ENCODE data around the gene C2CD2.
"Not testable (repeated sequence)": the region's sequence is repeated elsewhere in the genome, so short reads cannot be mapped to it uniquely, and the experiment has no call there.

The C2CD2 gene

DNA sequence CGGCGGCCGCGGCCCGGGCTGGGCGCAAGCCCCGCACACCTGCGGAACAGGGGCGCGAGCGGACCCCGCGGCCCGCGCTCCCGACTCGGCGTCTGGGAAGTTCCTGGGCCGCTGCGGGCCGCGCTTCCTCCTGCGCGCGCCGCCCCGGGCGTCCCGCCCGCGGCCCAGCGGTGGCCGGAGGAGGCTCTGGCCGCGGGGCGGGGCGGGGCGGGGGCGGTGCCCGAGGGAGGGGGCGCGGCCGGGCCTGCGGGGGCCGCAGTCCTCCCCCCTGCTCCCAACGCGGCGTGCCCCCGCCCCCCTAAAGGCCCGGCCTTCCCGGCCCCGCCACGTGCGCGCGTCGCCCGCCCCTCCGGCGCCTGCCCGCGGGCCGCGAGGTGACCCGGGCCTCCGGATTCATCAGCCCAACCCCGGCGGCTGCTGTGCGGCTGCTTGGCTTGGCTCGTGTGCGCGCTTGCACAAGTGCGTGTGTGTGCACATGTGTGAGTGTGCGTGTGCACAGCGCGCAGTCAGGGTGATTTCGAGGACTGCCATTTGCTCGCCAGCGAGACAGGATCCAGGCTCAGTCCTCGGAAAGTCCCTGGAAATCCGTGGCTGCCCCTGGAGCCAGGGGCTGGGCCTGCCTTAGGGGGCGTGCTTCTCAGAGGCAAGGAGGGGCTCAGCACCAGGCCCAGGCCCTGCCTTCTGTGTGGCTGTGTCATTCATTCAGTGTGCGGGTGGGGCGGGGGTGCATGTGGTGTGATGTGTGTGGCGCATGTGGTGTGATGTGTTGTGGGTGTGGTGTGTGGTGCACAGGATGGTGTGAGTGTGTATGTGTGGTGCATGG is at the start of gene C2CD2:
Gene C2CD2, minus strand, starts transcription at position 188 of the 823 bp plus-strand sequence. CDS start 370 bp downstream, outside the sequence.
- no peak for FAIRE-seq

- no peak for FAIRE-seq
Observed at GRCh38 chr21:42003051-42003461, 49.2 kb upstream of the C2CD2 start.

GRCh38 chr21:42002421-42002958 is 48.7 kb upstream of the C2CD2 start:
- no peak for FAIRE-seq

GRCh38 chr21:42001781-42002180 is 48.0 kb upstream of the C2CD2 start:
- FAIRE-seq = no peak

GRCh38 chr21:42000908-42001307 is 47.1 kb upstream of the C2CD2 start:
- no peak for FAIRE-seq

DNA sequence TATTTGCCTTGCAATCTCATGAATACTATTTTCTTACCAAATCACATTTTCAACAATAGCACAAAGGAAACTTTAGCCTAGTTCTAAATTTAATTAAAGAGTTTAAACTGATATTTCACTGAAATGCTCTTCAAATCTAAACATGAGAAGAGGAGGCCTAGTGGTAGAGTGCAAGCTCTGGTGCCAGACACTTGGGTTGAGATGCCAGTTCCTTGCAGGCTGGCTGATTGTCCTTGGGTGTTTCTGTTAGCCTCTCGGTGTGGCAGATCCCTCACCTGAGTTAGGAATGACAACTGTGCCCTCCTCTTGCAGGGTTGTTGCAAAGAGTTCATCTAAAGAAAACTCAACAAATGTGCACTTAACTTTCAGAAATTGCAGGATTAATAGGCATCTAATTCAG is 43.8 kb upstream of the C2CD2 start:
- FAIRE-seq = no peak

DNA sequence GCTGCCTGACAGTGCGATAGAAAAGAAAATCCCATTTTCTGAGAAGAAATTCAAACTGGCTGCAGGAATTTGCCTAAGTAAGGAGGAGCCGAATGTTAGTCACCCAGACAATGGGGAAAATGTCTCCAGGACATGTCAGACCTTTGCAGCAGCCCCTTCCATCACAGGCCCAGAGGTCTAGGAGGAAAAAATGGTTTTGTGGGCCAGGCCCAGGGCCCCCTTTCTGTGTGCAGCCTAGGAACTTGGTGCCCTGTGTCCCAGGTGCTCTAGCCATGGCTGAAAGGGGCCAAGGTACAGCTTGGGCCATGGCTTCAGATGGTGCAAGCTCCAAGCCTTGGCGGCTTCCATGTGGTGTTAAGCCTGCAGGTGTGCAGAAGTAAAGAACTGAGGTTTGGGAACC is 41.8 kb upstream of the C2CD2 start:
- no peak for FAIRE-seq

- not testable (repeated sequence) for FAIRE-seq
Observed at GRCh38 chr21:41994613-41995012, 40.8 kb upstream of the C2CD2 start.

DNA sequence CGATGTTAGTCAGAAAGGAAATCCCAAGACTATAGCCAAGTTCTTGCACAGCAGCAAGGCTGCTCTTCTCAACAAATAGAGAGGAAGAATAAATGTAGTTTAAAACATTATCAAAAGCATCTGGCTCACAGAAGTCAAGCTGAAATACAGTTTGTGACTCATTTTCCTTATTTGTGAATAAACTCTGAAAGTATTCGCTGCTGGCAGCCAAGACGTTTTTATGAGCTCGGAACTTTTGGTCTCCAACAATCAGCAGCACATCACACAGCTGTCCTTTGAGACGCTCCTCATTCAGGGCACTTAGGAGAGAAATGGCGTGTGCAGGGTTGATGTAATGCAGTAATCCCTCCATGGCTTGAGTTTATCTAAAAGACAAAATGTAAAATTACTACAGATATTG is 39.9 kb upstream of the C2CD2 start:
- no peak for FAIRE-seq

- FAIRE-seq = no peak
Observed at GRCh38 chr21:41992576-41992975, 38.8 kb upstream of the C2CD2 start.

DNA sequence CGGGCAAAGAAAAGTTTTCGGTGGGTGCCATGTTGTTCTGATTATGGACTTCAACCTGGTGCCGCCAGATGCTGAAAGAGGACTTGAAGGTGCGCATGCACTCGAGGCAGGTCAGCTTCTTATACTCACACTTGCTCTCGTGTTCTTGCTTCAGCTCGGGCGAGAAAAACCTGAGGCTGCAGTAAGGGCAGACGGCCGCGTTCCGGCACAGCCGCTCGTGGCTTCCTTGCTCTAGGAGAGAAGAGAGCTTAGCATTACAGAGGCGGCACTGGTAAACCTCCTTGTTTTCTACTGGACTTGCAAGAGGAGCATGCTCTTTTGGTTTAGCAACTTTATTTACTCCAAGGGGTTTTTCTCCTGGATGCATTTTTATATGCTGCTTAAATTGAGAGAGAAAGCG is 37.8 kb upstream of the C2CD2 start:
- no peak for FAIRE-seq

DNA sequence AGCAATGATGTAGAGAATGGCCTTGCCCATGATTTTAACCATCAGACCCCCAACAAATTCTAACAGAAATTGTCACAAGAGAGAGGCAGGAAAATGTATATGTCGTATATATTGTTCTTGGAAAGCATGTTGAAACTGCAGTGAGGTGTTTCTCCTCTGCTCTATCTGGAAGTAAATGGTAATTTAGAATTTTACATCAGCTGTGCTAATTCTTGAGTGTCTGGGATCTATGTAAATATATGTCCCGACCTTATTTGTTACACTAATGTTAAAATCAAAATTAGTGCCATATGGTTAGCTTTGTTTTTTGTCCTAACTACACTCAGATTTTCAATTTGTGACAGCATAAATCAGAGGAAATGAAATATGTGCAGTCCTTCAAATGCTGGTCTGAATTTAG is 35.9 kb upstream of the C2CD2 start:
- FAIRE-seq = no peak

- no peak for FAIRE-seq
Observed at GRCh38 chr21:41987310-41987709, 33.5 kb upstream of the C2CD2 start.

DNA sequence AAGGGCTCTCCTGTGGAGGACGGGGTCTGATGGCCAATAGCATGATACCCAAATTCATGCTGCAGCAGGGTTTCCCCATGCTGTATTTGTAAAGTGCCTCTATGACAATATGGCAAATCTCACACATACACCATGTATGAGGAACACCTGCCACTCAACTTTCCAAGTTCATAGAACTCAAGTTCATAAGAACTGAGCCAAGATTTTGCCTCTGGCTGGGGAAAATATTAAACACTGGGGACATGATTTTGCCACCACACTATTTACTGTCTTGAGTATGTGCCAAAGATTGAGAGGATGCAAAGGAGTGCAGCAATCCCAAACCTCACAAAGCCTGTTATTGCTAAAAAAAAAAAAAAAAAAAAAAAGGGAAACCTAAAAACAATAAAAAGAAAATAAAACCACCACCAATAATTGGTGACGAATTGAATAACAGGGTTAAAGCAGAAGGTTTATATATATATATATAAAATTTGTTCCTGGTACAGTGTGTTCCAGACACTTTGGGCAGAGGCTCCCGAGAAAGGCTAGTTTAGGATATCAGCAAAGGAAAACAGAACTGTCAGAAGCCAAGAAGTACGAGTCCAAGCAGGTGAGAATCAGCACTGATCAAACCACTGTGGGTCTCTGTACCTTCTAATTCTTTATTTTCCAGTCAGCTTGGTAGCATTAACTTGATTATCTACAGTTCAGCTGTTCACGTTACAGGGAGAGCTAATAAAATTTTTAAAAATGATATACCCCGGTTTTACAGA is 32.0 kb upstream of the C2CD2 start:
- FAIRE-seq = no peak

- no peak for FAIRE-seq
Observed at GRCh38 chr21:41983229-41983628, 29.4 kb upstream of the C2CD2 start.

GRCh38 chr21:41980561-41980960 is 26.7 kb upstream of the C2CD2 start:
- no peak for FAIRE-seq

DNA sequence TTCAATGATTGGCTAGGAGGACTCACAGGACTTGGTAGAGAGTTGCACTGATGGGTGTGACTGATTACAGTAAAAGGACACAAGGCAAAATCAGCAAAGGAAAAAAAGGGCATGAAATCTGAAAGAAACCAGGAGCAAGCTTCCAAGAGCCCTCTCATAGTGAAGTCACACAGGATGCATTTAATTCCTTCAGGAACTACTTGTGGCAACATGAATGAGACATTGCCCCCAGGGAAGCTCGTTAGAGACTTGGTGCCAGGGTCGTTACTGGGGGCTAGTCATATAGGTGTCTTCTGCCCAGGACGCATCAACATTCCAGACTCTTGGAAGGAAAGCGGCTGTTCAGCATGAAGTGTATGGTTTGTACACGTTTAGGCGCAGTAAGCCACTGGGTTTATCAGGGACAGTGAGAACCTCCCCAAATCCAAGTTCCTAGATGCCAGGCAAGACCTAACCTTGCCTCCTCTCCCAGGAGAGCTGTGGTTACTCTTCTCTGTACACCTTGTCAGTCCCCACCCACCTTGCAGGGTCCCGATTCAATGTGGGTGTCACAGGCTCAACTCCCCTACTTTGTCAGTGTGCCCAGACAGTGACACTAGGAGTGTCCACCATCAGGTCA is 26.0 kb upstream of the C2CD2 start:
- FAIRE-seq = no peak

DNA sequence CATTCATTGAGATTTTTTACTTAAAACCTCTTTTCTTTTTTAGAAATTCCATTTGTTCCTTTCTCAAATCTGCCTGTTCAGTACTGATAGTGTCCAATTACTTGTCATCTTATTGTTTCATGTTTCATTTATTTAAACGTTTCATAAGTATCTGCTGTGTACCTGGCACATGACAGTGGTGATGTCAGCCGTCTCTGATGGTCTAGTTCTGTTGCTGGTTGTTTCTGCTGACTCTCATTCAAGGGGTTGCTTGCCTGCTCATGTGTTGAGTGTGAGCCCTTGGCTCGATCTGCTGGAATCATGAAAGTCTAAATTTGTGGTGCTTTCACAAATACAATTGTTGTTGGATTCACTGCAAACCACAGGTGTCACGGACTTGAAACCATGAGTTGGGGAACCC is 25.5 kb upstream of the C2CD2 start:
- no peak for FAIRE-seq

DNA sequence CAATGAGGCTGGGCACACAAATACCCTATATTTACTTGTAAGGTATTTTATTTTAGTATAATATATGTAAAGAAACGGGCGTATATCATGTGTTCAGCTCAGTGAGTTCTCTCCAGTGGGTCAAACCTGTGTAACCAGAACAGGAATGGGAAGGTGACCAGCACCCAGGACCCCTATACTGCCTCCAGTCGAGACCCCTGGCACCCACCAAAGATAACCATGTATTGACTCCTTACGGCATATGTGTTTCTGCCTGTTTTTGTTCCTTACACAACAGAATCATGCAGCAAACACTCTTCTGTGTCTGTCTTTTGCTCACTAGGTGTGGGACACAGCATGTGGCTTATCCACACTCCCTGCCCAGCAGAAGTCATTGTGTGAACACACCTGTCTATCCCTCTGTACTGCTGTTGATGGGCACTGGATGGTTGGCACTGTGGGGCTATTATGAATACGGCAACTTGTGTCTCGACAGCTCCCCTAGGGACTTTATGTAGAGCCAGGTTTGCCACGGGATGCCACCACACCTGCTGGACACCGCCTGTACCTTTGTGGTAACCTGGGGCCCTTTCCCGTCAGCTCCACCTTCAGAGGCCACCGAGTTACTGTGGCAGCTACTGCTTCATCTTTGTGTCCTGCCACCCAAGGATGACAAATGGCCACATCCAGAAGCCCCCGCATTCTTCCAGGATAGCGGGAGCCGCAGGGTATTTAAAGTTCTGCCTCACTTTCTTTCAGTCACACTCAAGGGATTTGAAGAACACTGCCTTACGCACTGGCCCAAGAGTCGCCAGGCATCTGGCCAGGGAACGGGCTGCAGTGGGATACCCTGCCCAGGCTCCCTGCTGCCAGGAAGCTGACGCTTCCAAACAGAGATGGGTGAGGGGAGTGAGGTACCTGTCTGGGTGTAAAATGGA is 23.5 kb upstream of the C2CD2 start:
- no peak for FAIRE-seq

- FAIRE-seq = no peak
Observed at GRCh38 chr21:41976611-41977010, 22.8 kb upstream of the C2CD2 start.

DNA sequence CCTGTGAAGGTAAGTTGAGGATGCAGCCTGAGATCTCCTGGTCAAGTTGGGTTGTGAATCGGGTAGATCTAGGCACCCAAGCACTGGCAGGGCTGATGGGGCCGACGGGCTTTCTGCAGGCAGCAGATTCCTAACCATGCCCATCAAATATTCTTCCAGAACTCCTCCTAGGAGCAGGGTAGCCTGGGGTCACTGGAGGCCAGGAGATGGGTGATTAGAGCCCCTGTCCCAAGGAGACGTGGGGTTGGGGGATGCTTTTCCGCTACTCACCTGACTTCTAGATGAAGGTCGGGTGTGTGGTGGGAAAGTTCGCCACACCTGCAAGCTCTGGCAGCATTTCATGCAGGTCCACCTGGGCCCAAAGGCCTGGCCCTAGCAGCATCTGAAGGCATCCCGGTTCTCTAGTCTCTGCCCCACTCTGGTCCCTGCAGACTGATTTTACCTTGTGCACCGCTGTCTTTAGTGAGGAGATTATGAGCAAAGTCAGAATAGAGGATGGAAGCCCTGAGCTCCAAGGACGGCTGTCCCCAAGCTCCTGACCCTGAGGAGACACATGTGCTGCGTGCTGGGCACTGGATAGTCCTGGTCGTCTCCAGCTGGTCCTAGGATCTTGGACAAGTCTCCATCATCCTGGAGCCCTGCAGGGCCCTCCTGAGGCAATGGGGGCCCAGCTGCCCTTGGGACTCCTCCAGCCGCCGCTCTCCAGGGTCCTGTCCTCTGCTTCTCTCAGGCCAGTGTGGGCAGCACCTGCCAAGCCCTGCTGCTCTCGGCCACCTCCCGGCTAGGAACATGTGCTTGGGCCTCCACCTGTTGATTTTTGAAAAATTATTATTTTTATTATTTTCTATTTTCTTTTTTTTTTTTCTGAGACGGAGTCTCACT is 21.8 kb upstream of the C2CD2 start:
- no peak for FAIRE-seq
